GM19099 (cell line): ENCODE results near the gene BTBD9.

Source experiments
- POLR2A ChIP-seq: IDR thresholded peaks from 3 replicates; pipeline ENCODE4 v1.6.1; 2011; ENCODE audit warnings: low read depth; ENCODE audit not compliant: insufficient read length; ENCODE audit errors: extremely low read depth

BTBD9 gene

DNA sequence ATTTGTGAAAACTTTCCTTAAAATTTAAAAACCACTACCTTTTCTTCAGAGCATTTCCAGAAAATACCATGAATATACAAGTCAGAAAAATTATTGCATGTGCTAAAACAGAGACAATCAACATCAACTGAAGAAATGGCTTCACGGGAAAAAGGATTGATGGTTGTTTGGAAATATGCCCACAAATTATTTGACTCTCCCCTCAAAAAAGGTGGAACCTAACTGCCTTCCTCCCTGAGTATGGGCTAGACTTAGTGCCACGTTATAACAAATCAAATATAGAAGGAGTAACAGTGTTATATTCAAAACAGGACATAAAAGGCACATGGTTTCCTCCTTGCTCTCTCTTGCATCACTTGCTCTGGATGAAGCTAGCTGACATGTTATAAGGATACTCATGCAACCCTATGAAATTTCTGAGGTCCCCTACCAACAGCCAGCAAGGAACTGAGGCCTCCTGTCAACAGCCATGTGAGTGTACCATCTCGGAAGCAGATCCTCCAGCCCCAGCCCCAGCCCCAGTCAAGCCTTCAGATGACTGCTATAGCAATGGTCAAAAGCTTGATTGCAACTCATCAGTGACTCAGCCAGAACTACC, 8.4 kb downstream of the BTBD9 start:
- no peak for TF ChIP-seq POLR2A

DNA sequence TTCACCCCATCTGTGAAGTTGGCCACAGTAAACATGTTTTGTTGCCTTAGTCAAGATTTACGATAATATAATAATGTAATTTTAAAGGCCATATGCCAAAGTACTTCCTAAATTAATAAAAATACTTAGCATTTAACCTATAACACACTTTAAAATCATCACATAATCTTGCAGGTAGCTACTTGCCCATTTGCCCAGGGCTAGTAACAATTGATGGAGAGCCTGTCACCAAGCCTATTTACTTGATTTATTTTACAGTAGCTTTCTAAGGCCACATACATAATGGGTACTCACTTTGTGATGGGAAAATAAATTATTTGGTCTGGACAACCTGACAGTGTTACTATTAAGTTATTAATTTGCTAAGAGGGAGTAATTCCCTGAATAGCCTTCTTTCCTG, 14.5 kb downstream of the BTBD9 start:
- no peak for TF ChIP-seq POLR2A

DNA sequence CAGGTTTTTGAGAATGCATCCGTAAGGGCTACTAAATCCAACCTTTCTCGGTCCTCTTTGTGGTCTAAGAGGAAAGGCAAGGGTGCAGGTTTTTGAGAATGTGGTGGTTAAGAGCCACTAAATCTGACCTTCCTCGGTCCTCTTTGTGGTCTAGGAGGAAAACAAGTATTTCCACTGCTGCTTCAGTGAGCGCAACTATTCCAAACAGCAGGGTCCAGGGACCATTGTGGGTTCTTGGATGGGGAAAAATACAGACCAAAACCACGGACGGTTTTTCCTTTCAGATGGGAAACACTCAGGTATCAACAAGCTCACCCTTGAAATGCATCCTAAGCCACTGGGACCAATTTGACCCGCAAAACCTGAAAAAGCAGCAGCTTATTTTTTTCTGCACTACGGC, 21.9 kb downstream of the BTBD9 start:
- no peak for TF ChIP-seq POLR2A

DNA sequence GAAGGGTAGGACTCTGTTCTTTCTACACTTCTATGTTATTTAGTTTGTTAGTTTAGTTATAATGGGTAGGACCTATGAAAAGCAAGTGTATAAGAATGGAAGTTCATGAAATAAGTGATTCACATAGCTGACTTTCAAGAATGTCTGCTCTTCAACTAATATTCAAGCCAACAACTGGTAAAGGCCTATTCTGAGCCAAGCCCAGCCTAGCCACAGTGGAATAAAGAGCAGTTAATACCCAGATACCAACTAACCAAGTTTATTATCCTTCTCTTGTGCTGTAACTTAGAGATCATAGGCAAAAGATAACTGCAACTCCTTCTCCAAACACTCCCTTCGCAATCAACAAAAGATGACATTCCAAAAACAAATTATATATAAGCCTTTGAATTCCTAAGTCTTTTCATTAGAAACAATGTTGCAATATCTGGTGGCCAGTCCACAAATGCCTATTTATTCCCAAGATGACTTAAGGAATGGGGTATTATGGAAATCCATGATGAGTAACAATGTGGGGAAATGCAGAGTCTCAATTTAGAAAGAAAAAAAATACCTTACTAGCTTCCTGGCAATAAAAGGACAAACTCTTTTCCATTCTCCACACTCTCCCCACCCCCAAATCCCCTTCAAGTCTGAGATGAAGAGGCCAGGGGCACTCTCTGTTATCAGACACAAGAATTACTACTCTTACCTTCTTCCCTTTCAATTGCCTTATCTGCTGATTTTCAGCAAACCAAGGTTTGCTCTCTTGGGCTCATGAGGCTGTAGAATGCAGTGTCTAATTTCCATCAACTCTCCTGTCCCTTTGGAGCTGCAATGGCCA, 27.4 kb downstream of the BTBD9 start:
- no peak for TF ChIP-seq POLR2A

DNA sequence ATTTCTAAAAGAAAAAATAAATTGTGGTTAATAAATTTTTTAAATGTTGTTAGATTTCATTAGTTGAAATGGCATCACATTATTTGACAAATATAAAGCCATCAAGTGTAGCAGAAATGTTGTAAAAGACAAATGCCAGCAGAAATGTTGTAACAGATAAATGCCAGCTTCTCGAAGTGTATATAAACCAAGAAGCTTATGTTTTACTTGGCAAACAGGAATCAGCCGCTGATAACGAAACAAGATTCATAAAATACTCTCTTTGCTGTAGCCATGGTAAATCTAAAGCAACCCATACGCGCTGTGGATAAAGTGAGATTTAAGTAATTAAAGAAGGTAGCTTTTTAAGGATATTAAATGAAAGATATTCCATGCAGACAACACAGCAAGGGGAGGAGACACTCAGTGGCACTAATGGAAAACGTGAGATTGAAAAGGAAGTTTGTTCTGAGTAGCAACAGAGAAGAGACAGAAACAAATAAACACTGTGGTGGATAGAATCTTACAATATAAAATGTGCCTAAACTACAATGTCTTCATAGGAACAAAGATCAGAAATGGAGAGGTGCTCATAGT, 29.6 kb downstream of the BTBD9 start:
- TF ChIP-seq POLR2A = no peak

DNA sequence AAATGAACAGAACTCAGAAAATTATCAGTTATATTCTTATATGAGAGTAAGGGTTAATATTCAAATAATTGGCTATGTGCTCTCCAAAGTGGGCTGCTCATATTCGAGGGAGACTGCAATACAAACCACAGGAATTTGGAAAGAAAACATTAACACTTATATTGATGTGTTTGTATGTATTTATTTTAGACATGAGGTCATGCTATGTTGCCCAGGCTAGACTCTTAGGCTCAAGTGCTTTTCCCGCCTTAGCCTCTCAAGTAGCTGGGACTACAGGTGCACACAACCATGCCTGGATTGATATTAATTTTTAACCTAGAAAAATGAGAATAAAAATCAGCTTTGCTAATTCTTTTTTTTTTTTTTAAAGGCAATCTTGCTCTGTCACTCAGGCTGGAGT, 35.0 kb downstream of the BTBD9 start:
- TF ChIP-seq POLR2A = no peak

DNA sequence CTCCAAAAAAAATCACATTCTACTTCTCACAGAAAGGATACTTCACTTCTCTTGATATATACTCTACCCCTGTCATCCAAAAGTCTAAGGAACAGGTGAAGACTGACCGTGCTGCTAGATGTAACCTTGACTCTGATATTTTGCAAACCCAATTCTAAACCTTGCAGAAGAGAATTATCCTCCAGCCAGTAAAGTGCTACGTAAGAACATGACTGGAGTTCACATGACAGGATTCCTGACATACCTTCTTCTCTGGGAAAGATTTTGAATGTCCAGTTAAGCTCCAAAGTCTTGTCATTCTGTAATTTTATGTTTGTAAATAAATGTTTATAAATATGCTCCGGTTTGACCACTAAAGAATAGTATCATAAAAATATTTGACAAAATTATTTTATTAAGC, 35.8 kb downstream of the BTBD9 start:
- TF ChIP-seq POLR2A = no peak

DNA sequence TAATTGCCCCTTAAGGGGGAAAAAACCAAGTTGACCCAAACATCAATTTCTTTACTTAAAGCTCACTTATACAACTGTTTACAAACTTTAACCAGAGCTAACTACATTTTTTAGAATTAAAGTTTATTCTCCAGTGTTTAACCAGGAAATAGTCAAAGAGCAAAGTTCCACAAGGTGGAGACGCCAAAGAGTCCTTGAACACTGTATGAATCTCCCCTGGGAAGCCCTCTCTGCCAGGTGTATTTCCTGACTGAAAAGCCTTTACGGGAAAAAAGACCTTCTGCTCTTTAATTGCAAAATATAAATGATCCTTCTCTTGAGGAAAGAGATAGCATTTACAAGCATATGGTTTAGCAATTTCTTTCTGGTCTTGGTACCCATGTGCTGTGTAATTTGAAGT, 36.2 kb downstream of the BTBD9 start:
- no peak for TF ChIP-seq POLR2A

DNA sequence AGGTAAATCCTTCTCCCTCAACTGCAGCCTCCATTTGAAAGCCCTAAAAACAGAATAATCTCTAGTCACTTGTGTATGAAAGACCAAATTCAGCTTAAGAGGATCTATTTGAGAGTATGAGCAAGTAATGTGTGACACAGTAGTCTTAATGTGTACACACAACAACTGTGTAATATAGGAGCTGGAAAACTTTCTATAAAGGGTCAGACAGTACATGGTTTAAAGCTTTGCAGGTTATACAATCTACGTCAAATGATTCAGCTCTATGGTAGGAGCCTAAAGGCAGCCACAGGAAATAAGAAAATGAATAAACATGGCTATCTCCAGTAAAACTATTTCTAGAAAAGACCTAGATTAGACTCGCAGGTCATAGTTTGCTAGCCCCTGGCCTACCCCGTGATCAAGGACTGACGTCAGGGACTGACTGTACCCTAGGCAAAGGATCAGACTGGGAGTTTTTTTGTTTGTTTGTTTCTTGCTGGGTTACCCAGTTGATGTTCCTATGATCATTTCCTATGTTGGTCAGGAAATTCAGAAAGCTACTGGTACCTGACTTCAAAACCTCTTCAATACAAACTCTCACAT, 39.7 kb downstream of the BTBD9 start:
- no peak for TF ChIP-seq POLR2A

DNA sequence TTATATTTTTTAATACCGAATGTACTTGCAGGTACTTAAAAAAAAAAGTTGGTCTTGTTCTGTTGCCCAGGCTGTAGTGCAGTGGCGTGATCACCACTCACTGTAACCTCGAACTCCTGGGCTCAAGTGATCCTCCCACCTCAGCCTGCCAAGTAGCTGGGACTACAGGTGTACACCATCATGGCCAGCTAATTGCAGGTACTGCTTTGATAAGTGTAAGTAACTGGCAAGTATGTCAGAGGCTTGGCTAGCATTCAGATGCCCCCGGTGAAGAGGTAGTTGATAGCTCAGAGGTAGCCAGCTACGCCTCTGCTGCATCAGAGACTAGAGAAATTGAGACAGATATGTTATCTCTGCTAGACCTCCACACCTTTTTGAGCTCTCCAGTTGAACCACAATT, 40.5 kb downstream of the BTBD9 start:
- TF ChIP-seq POLR2A = no peak

DNA sequence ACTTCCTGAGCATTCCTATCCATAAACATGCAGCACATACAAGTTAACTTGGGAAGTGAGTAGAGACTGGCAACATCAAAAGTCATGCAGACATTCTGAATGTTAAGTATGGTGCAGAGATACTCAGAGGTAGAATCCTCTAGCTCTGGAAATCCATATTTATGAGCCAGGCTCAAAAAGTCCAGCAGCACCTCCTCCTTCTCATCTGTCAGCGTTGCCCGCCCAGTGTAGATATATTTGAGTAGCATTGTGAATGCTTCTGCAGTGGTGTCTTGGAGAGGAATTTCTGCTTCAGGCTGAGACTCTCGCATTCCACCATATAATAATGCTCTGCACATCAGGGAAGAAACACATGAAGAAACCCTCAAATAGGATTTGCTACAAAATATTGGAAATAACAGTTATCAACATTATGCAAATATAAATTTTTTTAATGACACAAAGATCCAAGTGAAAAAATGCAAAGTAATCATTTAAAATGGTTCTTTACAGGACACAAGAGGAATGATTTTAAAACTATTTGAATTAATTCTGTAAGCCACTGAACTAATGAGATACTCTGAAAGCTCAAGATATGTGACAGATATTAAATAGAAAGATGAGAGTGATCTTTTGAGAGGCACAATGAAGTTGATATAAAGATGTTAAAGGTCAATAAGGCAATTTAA, 45.6 kb downstream of the BTBD9 start:
- no peak for TF ChIP-seq POLR2A

DNA sequence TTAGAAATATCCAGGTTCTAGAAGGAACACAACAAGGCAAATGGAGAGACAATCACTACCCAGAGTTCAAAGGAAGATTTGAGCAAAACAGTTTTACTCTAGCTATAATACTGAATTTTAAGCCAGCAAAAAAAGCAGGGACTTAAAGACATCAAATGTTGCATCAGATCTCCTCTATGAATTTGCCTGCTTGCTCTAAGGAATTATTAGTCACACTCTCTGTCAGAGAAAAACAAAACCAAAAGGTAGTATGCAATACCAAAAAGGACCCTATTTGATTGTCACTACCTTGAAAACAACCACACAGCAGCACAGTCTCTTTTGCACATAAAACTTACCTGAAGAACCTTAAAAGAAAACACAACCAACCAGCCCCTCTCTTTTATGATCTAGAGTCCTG, 46.3 kb downstream of the BTBD9 start:
- TF ChIP-seq POLR2A = no peak

DNA sequence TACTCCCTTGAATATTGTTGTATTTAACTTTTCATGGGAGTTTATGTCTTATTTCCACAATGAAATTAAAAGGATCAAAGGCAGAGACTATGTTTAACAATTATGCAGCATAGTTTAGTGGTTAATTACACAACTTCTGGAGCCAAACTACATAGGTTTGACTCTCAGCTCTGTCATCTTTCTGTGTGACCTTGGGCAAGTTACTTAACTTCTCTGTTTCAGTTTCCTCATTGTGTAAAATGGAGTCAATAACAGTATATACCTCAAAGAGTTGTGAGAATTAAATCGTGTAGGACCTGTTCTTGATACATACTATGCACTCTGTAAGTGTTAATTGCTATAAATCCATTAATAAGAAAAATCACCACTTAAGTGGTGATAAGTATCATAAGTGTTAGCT, 48.3 kb downstream of the BTBD9 start:
- no peak for TF ChIP-seq POLR2A

DNA sequence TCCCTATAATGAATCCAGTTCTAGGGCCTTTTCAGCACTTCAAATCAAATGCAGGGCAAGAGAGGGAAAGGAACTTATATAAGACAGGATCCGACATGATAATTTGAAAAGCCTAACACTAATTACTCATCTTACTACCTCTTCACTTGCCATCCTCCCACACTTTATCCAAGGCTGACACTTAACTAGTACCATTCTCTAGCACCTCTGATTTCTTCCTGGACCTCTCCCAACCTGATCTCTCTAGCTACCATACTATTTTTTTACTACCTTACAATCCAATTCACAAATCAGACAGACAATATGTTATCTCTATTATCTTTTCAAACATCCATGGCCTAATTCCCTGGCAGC, 50.4 kb downstream of the BTBD9 start:
- no peak for TF ChIP-seq POLR2A

DNA sequence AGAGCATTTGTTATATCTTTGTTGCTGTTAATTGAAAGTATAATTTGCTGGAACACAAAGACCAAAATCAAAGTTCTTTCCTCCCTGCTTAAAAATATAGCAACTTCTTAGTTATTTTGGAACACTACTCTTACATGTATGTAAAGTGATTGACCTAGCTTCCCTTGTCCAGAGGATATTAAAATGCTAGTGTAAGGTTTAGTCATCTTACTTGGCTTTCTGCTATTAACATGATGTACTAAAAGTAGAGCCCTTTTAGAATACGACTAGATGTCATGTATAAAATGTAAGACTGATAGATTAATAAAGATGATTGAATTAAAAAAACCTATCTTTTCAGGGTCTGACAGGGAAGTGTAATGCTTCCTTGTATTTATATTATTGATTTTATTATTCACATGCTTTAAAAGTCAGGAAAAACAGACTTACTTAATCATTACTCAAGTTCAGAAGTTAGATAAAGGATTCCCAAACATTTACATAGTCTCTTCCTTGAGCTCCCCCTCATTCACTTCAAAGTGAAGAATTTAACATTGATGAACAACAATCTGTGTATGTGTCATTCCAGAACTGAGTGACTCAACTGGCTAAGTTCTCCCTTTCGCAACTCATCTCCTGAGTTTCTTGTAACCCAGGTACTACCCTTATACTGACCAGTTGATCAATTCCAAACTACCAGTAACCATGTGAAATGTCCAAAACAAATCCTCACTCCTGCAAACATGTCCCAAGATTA, 50.9 kb downstream of the BTBD9 start:
- TF ChIP-seq POLR2A = no peak

DNA sequence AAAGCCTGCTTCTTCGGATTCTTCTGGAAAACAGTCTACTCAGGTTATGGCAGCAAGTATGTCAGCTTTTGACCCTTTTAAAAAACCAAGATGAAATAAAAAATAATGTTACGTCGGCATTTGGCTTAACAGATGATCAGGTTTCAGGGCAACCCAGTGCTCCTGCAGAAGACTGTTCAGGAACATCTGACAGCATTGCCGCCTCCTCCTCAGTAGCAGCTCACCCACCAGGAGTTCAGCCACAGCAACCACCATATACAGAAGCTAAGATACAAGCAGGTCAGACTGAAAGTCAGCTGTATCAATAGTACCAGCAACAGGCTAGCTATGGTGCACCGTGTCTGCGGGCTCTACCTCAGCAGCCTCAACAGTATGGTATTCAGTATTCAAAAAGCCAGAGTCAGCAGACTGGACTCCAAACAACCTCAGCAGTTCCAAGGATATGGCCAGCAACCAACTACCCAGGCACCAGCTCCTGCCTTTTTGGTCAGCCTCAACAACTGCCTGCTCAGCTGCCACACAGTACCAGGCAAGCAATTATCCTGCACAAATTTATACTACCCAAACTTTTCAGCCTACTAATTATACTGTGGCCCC, 51.9 kb downstream of the BTBD9 start:
- TF ChIP-seq POLR2A = no peak
